ENCODE results near the gene PIP5K1C. TPM values are rescaled to one million over a fixed set of nuclear protein-coding genes. Genes with fewer than 3 reads are reported as not detected.

Gene PIP5K1C, protein sequence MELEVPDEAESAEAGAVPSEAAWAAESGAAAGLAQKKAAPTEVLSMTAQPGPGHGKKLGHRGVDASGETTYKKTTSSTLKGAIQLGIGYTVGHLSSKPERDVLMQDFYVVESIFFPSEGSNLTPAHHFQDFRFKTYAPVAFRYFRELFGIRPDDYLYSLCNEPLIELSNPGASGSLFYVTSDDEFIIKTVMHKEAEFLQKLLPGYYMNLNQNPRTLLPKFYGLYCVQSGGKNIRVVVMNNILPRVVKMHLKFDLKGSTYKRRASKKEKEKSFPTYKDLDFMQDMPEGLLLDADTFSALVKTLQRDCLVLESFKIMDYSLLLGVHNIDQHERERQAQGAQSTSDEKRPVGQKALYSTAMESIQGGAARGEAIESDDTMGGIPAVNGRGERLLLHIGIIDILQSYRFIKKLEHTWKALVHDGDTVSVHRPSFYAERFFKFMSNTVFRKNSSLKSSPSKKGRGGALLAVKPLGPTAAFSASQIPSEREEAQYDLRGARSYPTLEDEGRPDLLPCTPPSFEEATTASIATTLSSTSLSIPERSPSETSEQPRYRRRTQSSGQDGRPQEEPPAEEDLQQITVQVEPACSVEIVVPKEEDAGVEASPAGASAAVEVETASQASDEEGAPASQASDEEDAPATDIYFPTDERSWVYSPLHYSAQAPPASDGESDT
- 9.9 to 13.2 TPM (median 12.1 TPM) in 5 replicates for total RNA-seq (2022; extraction: Qiagen RNA extraction; ENCODE audit: low read depth)

DNA sequence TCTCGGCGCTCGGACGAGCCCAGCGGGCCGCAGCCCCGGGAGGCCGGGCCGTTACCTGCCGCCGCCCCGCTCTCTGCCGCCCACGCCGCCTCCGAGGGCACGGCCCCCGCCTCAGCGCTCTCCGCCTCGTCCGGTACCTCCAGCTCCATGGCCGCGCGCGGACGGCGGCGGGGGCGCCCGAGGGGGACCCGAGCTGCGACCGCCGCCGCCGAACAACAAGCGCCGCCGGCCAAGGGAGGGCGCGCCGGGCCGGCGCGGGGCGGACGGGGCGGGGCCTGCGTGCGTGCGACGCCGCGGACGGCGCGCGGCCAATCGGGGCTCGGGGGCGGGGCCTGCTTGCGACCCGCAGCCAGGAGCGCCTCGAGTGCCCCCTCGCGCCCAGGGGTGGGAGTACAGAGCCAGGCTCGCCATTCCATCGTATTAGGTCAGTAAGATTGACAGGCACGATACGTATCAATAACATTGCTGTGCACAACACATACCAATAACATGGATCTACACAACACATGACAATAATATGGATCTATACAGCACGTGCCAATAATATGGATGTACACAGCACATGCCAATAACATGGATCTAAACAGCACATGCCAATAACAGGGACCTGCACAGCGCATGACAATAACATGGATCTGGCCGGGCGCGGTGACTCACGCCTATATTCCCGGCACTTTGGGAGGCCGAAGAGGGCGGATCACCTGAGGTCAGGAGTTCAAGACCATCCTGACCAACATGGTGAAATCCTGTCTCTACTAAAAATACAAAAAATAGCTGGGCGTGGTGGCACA, at the start of gene PIP5K1C:
PIP5K1C (minus strand) TSS at position 227 of the 791 bp plus-strand sequence; CDS start at position 149, 78 bp downstream.

DNA sequence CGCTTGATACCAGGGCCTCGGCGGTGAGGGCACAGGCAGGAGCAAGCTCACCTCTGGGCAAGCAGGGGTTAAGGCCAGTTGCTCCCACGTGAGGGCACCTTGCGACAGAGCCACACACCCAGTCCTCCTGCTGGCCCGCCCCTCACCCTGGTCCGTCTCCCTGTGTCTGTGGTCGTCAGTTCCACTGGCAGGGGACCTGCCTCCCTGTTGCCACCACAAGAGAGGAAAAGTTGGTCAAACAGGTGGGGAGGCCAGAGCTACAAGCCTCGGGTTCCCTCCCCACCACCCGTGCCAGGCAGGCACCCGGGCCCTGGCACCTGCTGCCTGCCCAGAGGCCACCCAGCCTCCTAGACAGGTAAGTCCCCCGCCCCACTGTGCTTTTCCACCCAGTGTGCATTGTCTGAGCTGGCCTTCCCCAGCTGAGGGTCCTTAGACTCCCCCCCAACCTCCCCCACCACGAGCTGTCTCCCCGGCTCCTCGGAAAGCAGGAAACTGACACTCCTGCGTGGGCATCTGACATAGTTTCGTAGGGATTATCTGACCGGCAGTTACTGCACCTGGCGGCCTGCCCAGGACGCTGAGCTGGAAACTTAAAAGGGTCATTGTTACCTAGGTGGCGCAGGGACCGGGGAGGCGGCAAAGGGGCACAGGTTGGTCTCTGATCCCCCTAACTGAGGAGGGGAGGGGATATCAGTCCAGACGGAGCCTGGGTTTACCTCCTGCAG, 8.1 kb upstream of the PIP5K1C start, which contains the start of gene TJP3:
TJP3 (plus strand) TSS at position 178 of the 725 bp plus-strand sequence. CDS start 20,049 bp downstream, outside the sequence.

DNA sequence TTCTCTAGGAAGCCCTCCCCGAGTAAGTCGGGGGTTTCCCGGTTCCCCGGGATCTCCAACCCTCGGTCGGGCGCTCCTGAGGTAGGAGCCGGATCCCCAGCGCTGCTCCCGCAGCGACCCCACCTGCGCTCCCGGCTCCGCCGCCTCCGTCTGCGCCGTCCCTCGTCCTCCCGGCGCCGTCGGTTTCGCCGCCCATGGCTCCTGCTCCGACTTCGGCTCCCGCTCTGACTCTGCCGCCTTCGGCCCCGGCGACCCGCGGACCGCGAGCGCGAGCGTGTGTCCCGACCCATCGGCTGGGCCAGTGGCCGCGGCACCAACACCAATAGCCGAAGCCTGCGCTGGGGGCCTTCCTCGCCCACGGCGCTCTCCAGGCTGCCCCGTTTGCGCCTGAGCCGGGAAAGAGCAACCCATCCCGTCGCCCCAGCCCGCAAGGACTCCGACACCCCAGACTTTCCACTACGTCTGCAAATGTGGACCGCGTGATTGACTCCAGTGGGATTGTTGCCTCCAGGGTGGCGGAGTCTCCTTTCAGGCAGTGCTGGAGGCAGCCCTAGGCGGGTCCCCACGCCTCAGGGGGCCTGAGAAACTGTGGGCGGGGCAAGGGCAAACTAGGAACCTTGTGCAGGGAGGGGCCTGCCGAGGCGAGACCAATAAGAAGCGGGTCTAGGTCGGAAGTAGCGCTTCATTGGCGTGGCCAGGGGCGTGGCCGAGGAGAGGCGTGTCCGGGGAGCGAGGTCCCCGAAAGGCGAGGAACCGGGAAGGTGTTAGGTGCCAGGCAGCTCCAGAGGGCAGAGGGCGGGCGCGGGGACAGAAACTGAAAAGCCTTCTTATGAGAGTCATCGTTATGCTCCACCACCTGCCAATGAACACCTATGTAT, 73.6 kb downstream of the PIP5K1C start, which contains the start of gene CACTIN:
CACTIN (minus strand) TSS at position 318 of the 878 bp plus-strand sequence; CDS start at position 290, 28 bp downstream.

DNA sequence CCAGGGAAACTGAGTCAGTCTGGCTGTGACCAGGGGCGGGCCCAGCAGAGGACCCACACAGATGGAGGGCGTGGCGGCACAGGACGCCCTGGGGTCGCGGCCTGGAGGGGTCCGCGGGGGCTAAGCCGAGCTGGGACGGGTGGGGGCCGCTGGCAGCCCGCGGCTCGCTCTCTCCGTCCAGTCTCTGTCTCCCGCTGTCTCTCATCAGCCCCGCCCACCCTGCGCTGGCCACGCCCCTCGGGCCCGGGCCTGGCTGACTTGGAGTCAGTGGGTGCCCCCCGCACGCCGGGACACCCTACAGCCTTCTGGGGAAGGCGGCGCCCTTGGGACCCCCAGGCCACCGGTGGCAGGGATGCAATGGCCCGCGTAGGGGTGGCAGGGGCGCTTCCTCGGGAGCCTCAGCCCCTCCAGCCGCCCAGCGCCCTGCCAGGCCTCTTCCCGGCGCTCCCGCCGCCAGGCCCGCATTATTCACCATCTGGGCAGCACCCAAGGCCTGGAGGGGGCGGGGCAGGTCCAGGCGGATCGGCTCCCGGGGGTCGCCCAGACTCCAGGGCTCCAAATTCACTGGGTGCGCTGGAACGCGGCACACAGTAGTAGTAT, 93.5 kb downstream of the PIP5K1C start, which contains the start of gene TBXA2R:
TBXA2R (minus strand) TSS at position 186 of the 600 bp plus-strand sequence. CDS start 6,241 bp downstream, outside the sequence.

DNA sequence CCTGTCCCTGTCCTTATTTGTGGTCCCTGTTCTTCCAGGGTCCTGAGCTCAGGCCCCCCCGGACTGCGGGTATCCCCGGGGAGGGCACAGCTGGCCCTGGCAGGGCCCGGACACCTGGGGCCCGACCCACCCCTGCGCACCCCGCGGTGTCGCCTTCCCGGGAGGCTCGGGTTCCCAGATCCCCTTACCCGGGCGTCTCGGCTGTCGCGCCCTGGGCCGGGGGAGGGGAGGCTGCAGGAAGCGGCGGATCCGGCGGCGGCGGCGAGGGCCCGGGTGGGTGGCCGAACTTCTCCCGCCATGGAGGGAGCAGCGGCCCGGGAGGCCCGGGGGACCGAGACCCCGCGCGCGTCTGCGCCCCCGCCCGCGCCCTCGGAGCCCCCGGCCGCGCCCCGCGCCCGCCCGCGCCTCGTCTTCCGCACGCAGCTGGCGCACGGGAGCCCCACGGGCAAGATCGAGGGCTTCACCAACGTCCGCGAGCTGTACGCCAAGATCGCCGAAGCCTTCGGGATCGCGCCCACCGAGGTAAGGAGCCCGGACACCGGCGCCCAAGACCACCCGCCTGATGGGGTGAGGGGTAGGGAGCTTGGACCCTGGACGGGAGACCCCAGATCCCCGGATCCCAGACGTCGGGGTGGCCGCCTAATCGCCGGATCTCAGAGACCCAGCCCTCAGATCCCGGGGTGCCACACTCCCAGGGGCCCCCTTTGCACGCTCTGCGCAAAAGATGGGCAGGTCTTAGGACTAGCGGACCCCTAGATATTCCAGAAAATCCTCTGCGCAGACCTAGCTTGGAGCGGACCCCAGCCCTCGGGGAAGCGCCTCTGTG, 114.8 kb downstream of the PIP5K1C start, which contains the start of gene GIPC3:
GIPC3 (plus strand) TSS at position 178 of the 826 bp plus-strand sequence; CDS start at position 298, 120 bp downstream.

Other genes starting within 250 kb of the PIP5K1C start
- gene SMIM24, start 219.9 kb downstream of the PIP5K1C start, total RNA-seq (2022; extraction: Qiagen RNA extraction; ENCODE audit: low read depth), result 0.22 to 1.0 TPM (median 0.44 TPM) in 5 replicates
- gene SMIM44, start 217.0 kb downstream of the PIP5K1C start, total RNA-seq (2022; extraction: Qiagen RNA extraction; ENCODE audit: low read depth), result not detected in 5 replicates
- gene DOHH, start 199.8 kb downstream of the PIP5K1C start, total RNA-seq (2022; extraction: Qiagen RNA extraction; ENCODE audit: low read depth), result 13.6 to 18.9 TPM (median 18.0 TPM) in 5 replicates
- gene FZR1, start 194.2 kb downstream of the PIP5K1C start, total RNA-seq (2022; extraction: Qiagen RNA extraction; ENCODE audit: low read depth), result 22.7 to 40.0 TPM (median 35.7 TPM) in 5 replicates
- gene TEKTIP1, start 161.3 kb downstream of the PIP5K1C start, total RNA-seq (2022; extraction: Qiagen RNA extraction; ENCODE audit: low read depth), result not detected in 5 replicates
- 115 to 157 TPM (median 152 TPM) in 5 replicates for gene MFSD12, start 142.9 kb downstream of the PIP5K1C start, total RNA-seq (2022; extraction: Qiagen RNA extraction; ENCODE audit: low read depth)
- gene HMG20B, start 127.5 kb downstream of the PIP5K1C start, total RNA-seq (2022; extraction: Qiagen RNA extraction; ENCODE audit: low read depth), result 46.3 to 67.7 TPM (median 63.2 TPM) in 5 replicates
- 0.27 to 0.42 TPM (median 0.31 TPM) in 5 replicates for gene GIPC3, start 115.0 kb downstream of the PIP5K1C start, total RNA-seq (2022; extraction: Qiagen RNA extraction; ENCODE audit: low read depth)
- 0.74 to 1.2 TPM (median 0.99 TPM) in 5 replicates for gene TBXA2R, start 93.6 kb downstream of the PIP5K1C start, total RNA-seq (2022; extraction: Qiagen RNA extraction; ENCODE audit: low read depth)
- 12.6 to 19.7 TPM (median 17.5 TPM) in 5 replicates for gene CACTIN, start 73.7 kb downstream of the PIP5K1C start, total RNA-seq (2022; extraction: Qiagen RNA extraction; ENCODE audit: low read depth)
- gene TJP3, start 7.9 kb upstream of the PIP5K1C start, total RNA-seq (2022; extraction: Qiagen RNA extraction; ENCODE audit: low read depth), result 0.49 to 1.3 TPM (median 0.90 TPM) in 5 replicates
- gene APBA3, start 61.2 kb upstream of the PIP5K1C start, total RNA-seq (2022; extraction: Qiagen RNA extraction; ENCODE audit: low read depth), result 8.6 to 13.1 TPM (median 12.1 TPM) in 5 replicates
- 64.2 to 84.4 TPM (median 68.8 TPM) in 5 replicates for gene MRPL54, start 62.2 kb upstream of the PIP5K1C start, total RNA-seq (2022; extraction: Qiagen RNA extraction; ENCODE audit: low read depth)
- not detected in 5 replicates for gene RAX2, start 71.8 kb upstream of the PIP5K1C start, total RNA-seq (2022; extraction: Qiagen RNA extraction; ENCODE audit: low read depth)
- 0.94 to 1.8 TPM (median 1.2 TPM) in 5 replicates for gene MATK, start 85.9 kb upstream of the PIP5K1C start, total RNA-seq (2022; extraction: Qiagen RNA extraction; ENCODE audit: low read depth)
- gene ZFR2, start 168.6 kb upstream of the PIP5K1C start, total RNA-seq (2022; extraction: Qiagen RNA extraction; ENCODE audit: low read depth), result 0.21 TPM in 1 of 5 replicates, not detected in the others
- 0.05 to 0.43 TPM (median 0.13 TPM) in 5 replicates for gene ATCAY, start 180.2 kb upstream of the PIP5K1C start, total RNA-seq (2022; extraction: Qiagen RNA extraction; ENCODE audit: low read depth)
- gene NMRK2, start 232.6 kb upstream of the PIP5K1C start, total RNA-seq (2022; extraction: Qiagen RNA extraction; ENCODE audit: low read depth), result not detected in 5 replicates